NCI-H526 treated with DMSO at 0.1 percent for 48 hours (cell line): ENCODE results near the gene LYPLAL1.
"Not testable (repeated sequence)": the region's sequence is repeated elsewhere in the genome, so short reads cannot be mapped to it uniquely, and the experiment has no call there.

Source experiments
- DNase-seq: peaks from one replicate; lab custom pipeline; 2025; lab: John Stamatoyannopoulos, UW

LYPLAL1 gene

GRCh38 chr1:219215477-219215876 lies 41.8 kb downstream of the LYPLAL1 start:
- DNase-seq, result no peak

GRCh38 chr1:219220945-219221344 lies 47.3 kb downstream of the LYPLAL1 start:
- DNase-seq, result no peak

GRCh38 chr1:219223496-219223895 lies 49.8 kb downstream of the LYPLAL1 start:
- no peak for DNase-seq

- no peak for DNase-seq
Measured at GRCh38 chr1:219226196-219226595, 52.5 kb downstream of the LYPLAL1 start.

- DNase-seq, result no peak
Measured at GRCh38 chr1:219227360-219228057, 53.8 kb downstream of the LYPLAL1 start.

GRCh38 chr1:219228058-219228419 lies 54.4 kb downstream of the LYPLAL1 start:
- DNase-seq, result no peak

- DNase-seq, result no peak
Measured at GRCh38 chr1:219232890-219233289, 59.2 kb downstream of the LYPLAL1 start.

GRCh38 chr1:219235903-219236481 lies 62.3 kb downstream of the LYPLAL1 start:
- DNase-seq, result no peak

- DNase-seq, result no peak
Measured at GRCh38 chr1:219236933-219237610, 63.4 kb downstream of the LYPLAL1 start.

- DNase-seq, result no peak
Measured at GRCh38 chr1:219239518-219239917, 65.8 kb downstream of the LYPLAL1 start.

GRCh38 chr1:219244864-219245263 lies 71.2 kb downstream of the LYPLAL1 start:
- no peak for DNase-seq

GRCh38 chr1:219247441-219247840 lies 73.8 kb downstream of the LYPLAL1 start:
- DNase-seq, result no peak

GRCh38 chr1:219250468-219250867 lies 76.8 kb downstream of the LYPLAL1 start:
- DNase-seq, result not testable (repeated sequence)

GRCh38 chr1:219257751-219258150 lies 84.1 kb downstream of the LYPLAL1 start:
- no peak for DNase-seq

- no peak for DNase-seq
Measured at GRCh38 chr1:219261454-219261853, 87.8 kb downstream of the LYPLAL1 start.
